HG02885 (cell line): ENCODE data around the gene EGF.
A peak's percentile ranks its signal among the peaks of the same experiment; 100 is the strongest.
"Not testable (repeated sequence)": the region's sequence is repeated elsewhere in the genome, so short reads cannot be mapped to it uniquely, and the experiment has no call there.

Experiments used
- ATAC-seq: cut with Tn5 transposase; IDR thresholded peaks from one replicate; pipeline ENCODE4 v1.9.1; 2021; ENCODE audit warnings: mild to moderate bottlenecking; ENCODE audit not compliant: unreplicated experiment, poor library complexity

Gene EGF

GRCh38 chr4:109912706-109913595 is at the start of gene EGF:
EGF (plus strand) TSS chr4:109912883; CDS start chr4:109913336, 453 bp downstream.
- peak; percentile 43 for ATAC-seq

GRCh38 chr4:109864134-109864533 is 48.5 kb upstream of the EGF start:
- ATAC-seq = no peak

- ATAC-seq = no peak
Observed at GRCh38 chr4:109870061-109870460, 42.6 kb upstream of the EGF start.

- ATAC-seq = no peak
Observed at GRCh38 chr4:109872065-109872464, 40.6 kb upstream of the EGF start.

DNA sequence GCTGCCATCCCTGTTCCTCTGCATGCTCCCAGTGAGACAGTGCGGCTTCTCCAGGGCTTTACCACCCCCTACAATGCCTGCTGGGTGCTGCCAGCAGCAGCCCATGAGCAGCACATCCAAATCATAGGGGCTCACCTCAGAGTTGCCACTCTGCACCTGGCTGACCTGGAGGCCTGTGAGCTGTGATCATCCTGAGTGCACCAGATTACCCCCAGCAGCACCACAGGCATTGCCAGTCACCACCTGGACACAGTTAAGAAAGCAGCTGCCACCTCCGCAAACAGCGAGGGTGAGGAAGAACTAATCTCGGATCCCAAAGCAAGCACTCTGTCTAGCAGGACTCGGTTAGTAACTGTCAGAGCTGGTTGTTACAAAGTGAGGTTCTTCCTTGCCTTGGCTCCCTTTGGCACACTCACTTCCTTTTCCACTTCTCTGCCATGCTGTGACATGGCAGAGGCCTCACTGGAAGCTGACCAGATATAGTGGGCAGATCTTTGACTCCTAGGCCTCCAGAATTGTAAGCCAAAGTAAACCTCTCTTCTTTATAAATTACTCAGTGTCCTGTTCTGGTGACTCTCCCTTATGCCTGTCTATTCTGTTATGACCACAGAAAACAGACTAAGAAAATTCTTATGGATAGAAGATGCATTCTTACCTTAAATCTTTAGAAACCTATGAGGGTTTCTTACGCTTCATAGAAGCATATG is 39.6 kb upstream of the EGF start:
- ATAC-seq = no peak

- ATAC-seq = no peak
Observed at GRCh38 chr4:109873791-109874514, 38.7 kb upstream of the EGF start.

- no peak for ATAC-seq
Observed at GRCh38 chr4:109875106-109875505, 37.6 kb upstream of the EGF start.

DNA sequence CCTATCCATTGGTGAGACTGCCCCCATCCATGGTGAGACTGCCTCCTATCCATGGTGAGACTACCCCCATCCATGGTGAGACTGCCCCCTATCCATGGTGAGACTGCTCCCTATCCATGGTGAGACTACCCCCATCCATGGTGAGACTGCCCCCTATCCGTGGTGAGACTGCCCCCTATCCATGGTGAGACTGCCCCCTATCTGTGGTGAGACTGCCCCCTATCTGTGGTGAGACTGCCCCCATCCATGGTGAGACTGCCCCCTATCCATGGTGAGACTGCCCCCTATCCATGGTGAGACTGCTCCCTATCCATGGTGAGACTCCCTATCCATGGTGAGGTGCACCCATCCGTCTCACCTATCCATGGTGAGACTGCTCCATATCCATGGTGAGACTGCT is 37.1 kb upstream of the EGF start:
- ATAC-seq = not testable (repeated sequence)

- no peak for ATAC-seq
Observed at GRCh38 chr4:109876634-109877265, 35.9 kb upstream of the EGF start.

- peak; percentile 95 for ATAC-seq
Observed at GRCh38 chr4:109877400-109877799, 35.3 kb upstream of the EGF start.

DNA sequence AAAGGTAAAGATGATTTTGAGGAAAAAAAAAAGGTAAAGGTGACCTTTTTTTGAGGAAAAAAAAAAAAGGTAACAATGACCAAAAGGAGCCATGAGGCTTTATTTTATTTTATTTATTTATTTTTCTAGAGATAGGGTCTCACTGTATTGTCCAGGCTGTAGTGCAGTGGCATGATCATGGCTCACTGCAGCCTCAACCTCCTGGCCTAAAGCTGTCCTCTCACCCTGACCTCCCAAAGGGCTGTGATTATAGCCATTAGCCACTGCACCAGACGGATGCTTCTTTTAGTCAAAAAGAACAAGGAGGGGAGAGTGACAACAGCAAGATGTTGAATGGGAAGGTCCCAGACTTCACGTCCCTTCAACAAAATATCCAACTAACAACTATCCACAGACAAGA is 34.3 kb upstream of the EGF start:
- no peak for ATAC-seq

- no peak for ATAC-seq
Observed at GRCh38 chr4:109879081-109879480, 33.6 kb upstream of the EGF start.

- ATAC-seq = no peak
Observed at GRCh38 chr4:109879636-109880314, 32.9 kb upstream of the EGF start.

DNA sequence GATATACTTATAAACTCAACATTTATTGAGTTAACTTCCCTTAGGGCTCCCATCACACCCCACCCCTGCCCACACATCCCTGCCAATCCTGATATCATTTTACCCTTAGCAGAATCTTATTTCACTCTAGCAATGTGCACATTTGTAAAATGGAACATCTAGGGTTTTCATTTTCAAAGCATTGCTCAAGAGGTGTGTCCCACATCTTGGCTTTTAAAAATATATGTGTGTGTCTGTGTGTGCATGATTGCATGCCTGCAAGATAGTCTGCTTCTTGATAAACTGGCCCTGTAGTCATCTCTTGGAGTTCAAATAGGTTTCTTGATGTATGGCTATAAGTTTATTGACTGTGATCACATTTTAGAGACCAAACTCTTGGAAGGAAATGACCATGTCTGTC is 26.4 kb upstream of the EGF start:
- no peak for ATAC-seq

GRCh38 chr4:109887071-109887470 is 25.6 kb upstream of the EGF start:
- no peak for ATAC-seq

DNA sequence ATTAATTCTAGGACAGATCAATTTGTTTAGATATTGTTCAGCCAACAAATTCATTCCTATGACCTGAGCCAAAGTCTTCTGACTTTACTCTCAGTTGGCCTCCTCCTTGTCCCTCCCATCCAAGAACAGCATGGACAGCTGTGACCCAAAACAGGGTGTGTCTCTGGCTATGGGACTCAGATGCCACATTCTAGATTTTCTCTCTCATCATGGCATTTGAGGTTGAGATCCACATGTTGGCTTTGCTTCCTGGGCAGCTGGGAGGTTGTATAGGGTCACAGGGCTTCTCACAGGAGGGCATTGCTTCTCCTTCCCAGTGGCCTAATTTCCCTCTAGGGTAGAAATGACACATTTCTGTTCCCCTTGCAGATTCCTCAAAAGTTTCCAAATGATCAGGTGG is 22.6 kb upstream of the EGF start:
- ATAC-seq = no peak

DNA sequence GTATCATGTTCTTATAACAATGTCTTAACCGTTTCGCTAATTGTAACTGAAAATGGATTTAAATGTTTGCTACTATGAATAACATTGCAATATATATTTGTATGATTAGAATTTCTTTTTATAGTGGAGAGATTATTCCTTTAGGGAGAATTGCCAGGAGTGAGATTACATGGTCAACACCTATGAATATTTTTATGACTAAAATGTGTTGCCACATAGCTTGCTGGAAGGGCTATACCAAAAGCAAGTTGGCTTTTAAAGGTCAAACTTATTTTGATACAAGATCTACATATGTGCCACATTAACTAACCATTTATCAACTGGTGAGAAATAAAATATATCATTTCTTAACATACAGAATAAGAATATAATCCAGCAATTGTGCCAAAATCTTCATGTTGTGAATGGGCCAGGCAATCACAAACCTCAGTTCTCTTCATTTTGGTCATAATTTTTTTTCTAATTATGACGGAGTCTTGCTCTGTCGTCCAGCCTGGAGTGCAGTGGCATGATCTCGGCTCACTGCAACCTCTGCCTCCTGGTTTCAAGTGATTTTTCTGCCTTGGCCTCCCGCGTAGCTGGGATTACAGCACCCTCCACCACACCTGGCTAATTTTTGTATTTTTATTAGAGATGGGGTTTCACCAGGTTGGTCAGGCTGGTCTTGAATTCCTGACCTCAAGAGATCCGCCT is 10.0 kb upstream of the EGF start:
- no peak for ATAC-seq

GRCh38 chr4:109908731-109909130 is 4.0 kb upstream of the EGF start:
- ATAC-seq = no peak

GRCh38 chr4:109910256-109910655 is 2.4 kb upstream of the EGF start:
- no peak for ATAC-seq
